NB4 (cell line): ENCODE measurements around the gene SPECC1L.

Source experiments
- DNase-seq: peaks from one replicate; pipeline ENCODE4 v3.0.0; 2010; ENCODE audit warnings: low read depth
- H3K4me3 ChIP-seq: one replicate; pipeline ENCODE4 v1.5.1; 2011; ENCODE audit warnings: mild to moderate bottlenecking, low read depth, low read length, moderate library complexity
- CTCF ChIP-seq: IDR thresholded peaks from one replicate; pipeline ENCODE4 v1.5.1; 2012; ENCODE audit warnings: low read depth, low read length
- MAX ChIP-seq: IDR thresholded peaks from 2 replicates; pipeline ENCODE4 v1.6.1; 2011; ENCODE audit warnings: low read depth, low read length
- MYC ChIP-seq: IDR thresholded peaks from 2 replicates; pipeline ENCODE4 v1.6.1; 2011; ENCODE audit warnings: low read depth, low read length
- POLR2A ChIP-seq: IDR thresholded peaks from 2 replicates; pipeline ENCODE4 v1.6.1; 2011; ENCODE audit warnings: mild to moderate bottlenecking; ENCODE audit not compliant: insufficient read length; ENCODE audit errors: extremely low read depth

Gene SPECC1L

DNA sequence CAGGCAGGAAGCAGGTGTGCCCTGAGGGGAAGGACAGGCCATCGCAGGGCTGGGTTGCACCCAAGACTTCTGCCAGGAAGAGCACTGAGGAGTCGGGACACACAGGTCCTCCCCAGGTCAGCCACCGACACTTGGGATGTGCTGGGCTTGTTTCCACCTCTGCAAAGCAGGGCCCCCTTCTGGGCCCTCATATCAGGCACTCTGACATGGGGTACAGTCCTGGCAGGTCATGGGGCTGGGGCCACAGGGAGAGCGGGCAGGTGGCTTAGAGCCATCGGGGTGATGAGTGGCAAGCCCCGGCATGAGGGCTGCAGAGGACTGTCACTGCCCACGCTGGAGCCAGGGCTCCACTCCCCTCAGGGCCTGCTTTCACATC lies 148.8 kb downstream of the SPECC1L start:
- DNase-seq, result no peak
- H3K4me3 ChIP-seq, result no peak overlapping the region
- TF ChIP-seq MAX (no peak), MYC (no peak), CTCF (no peak), POLR2A (no peak)

GRCh38 chr22:24420072-24420976 lies 149.7 kb downstream of the SPECC1L start:
- no peak for TF ChIP-seq MYC
- no peak for TF ChIP-seq MAX
- no peak for TF ChIP-seq POLR2A
- no peak for TF ChIP-seq CTCF
- no peak overlapping the region for H3K4me3 ChIP-seq
- DNase-seq, result no peak

DNA sequence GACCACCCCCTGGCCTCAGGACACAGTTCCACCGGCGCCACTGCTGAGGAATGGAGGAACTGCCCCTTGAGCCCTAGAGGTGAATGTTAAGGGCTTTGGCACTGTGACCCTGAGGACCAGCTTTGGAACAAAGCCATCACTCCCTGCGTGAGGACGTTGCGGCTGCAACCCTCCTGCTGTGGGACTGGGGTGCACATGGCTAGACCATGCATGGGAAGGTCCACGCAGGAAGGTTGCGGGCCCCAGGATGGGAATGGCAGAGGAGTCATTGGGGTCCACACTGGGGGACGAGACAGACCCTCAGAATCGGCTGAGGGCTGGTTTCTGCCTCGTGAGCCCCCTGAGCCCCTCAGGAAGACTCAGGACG lies 150.3 kb downstream of the SPECC1L start:
- TF ChIP-seq MAX, result no peak
- no peak for TF ChIP-seq CTCF
- TF ChIP-seq POLR2A, result no peak
- TF ChIP-seq MYC, result no peak
- H3K4me3 ChIP-seq, result no peak overlapping the region
- no peak for DNase-seq

- no peak for TF ChIP-seq MAX
- TF ChIP-seq CTCF, result peak; percentile 29
- no peak for TF ChIP-seq MYC
- no peak for TF ChIP-seq POLR2A
- DNase-seq, result peak; percentile 44
- H3K4me3 ChIP-seq, result no peak overlapping the region
Observed at GRCh38 chr22:24421428-24421931, 150.8 kb downstream of the SPECC1L start.

DNA sequence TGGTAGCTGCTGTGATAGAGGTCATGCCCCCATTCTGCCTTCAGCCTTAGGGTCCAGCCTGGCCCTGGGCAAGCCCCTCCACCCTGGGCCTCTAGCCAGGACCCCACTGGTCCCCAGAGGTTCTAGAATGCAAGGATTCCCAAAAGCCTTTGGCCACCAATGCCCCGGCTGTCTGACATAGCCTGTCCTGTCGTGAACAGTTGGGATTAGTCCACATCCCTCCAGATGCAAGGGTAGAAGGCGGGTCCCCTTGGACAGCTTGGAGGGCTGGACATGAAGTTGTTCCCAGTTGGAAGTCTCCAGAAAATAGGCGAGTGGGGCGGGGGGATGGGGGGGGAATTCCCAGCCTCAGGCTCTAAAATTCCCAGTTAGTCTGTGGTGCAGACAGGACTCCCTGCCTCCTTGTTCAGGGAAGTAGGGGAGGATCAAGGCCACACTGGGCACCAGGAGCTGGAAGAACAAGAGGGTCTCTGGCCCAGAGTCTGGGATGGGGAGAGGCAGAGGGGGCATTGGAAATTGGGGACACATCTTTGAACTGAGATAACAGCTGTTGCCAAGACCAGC lies 151.6 kb downstream of the SPECC1L start:
- DNase-seq, result no peak
- H3K4me3 ChIP-seq, result no peak overlapping the region
- TF ChIP-seq MYC, result no peak
- no peak for TF ChIP-seq MAX
- no peak for TF ChIP-seq CTCF
- TF ChIP-seq POLR2A, result no peak
